GM20431 (cell line): ENCODE data around the gene KRTAP10-7.
"Not testable (repeated sequence)": the region's sequence is repeated elsewhere in the genome, so short reads cannot be mapped to it uniquely, and the experiment has no call there.

Experiments
- in situ Hi-C: fragments of 300-500 bp; cut with MseI, MboI; formaldehyde crosslinking; loops from one replicate; pipeline ENCODE4 v1.15.0; 2020; ENCODE audit warnings: low sequenced_read_pairs; ENCODE audit not compliant: unreplicated experiment

KRTAP10-7 gene, protein sequence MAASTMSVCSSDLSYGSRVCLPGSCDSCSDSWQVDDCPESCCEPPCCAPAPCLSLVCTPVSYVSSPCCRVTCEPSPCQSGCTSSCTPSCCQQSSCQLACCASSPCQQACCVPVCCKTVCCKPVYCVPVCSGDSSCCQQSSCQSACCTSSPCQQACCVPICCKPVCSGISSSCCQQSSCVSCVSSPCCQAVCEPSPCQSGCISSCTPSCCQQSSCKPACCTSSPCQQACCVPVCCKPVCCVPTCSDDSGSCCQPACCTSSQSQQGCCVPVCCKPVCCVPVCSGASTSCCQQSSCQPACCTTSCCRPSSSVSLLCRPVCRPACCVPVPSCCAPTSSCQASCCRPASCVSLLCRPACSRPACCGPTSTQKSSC

DNA sequence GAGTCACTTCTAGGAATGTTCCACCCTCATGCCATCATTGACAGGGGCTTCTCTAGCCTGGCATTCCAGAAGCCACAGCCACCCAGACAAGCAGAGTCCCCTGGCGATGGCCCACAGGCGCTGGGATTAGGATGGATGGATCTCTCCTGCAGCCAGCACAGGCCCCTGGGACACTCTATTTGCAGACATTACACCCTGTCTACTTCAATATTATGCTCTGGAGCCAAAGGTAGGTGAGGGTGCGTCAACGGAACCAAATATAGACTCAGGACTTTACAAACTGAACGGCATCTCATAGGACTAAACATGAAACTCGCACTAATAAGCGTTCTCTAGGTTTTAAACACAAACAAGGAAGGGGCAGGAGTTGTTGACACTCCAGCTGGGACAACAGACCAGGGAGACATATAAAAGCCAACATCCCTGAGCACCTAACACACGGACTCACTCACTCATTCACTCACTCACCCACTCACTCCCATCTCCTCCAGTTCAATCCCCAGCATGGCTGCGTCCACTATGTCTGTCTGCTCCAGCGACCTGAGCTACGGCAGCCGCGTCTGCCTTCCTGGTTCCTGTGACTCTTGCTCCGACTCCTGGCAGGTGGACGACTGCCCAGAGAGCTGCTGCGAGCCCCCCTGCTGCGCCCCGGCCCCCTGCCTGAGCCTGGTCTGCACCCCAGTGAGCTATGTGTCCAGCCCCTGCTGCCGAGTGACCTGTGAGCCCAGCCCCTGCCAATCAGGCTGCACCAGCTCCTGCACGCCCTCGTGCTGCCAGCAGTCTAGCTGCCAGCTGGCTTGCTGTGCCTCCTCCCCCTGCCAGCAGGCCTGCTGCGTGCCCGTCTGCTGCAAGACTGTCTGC lies at the start of gene KRTAP10-7:
KRTAP10-7 (plus strand) TSS at position 480 of the 861 bp plus-strand sequence; CDS start at position 505, 25 bp downstream.
- in situ Hi-C loops = not testable (repeated sequence)

DNA sequence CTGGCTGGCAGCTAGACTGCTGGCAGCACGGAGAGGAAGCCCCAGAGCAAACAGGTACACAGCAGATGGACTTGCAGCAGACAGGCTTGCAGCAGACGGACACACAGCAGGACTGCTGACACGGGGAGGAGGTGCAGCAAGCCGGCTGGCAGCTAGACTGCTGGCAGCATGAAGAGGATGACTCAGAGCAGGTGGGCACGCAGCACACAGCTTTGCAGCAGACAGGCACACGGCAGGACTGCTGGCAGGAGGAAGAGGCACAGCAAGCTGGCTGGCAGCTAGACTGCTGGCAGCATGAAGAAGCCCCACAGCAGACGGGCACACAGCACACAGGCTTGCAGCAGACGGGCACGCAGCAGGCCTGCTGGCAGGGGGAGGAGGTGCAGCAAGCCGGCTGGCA lies 49.6 kb upstream of the KRTAP10-7 start:
- in situ Hi-C loops = no loop called here

DNA sequence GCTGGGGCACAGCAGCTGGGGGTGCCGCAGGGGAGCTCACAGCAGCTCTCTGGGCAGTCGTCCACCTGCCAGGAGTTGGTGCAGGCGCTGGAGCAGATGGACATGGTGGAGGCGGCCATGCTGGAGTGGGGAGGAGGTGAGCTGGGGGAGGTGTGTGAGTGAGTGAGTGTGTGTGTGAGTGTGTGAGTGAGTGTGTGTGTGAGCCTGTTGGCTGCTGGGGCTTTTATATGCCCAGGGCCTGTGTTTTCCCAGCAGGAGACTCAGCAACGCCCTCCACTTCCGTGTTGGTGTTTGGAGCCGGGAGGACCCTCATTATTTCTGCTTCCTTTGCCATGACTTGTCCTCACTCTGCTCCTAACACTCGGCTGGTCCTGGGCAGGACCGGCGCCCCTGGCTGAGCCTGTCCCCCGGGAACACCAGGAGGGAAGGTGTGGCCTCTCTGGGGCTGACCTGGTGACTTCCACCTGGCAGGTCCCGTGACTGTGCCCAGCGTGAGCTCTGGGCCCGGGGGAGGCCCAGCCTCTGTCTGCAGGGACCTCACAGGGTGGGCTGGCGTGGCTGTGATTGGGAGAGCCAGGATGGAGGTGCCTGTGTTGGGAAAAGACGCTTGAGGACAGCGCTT lies 48.9 kb upstream of the KRTAP10-7 start, which contains the start of gene KRTAP10-2:
KRTAP10-2 (minus strand) TSS at position 166 of the 622 bp plus-strand sequence; CDS start at position 119, 47 bp downstream.
- in situ Hi-C loops = no loop called here

DNA sequence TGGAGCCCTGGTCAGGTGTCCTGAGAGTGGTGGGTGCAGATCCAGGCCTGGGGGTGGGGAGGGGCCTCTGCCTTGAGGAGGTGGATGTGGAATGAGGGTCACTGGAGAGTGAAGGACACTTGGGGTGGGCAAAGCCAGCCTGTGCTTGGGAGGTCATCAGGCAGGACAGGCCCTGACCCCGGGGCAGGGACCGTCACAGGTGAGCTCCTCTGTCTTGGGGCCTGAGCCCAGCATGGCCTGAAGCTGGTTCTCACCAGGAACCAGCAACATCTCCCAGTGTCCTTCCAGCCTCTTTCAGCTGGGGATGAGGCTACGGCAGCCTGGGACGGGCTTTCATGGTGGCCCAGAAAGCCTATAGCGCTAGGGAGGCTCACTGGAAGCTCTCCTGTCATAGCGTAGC lies 48.3 kb upstream of the KRTAP10-7 start:
- in situ Hi-C loops = no loop called here

DNA sequence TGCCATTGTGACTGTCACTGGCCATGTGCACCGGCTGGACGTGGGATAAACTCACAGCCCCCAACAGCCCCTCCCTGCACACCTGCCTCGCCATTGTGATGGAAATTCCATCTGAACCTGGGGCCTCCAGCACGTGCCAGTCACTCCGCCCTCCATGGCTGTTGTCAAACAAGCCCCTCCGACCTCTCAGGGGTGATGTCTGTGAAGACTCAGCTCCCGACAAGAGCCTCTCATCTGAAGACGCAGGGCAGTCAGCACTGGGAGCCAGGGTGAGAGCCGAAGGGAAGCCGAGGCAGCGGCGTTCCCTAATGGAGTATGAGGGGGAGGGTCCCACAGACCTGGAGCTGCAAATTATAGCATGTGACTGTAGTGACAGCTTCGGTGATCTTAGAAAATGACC lies 47.7 kb upstream of the KRTAP10-7 start:
- in situ Hi-C loops = no loop called here

DNA sequence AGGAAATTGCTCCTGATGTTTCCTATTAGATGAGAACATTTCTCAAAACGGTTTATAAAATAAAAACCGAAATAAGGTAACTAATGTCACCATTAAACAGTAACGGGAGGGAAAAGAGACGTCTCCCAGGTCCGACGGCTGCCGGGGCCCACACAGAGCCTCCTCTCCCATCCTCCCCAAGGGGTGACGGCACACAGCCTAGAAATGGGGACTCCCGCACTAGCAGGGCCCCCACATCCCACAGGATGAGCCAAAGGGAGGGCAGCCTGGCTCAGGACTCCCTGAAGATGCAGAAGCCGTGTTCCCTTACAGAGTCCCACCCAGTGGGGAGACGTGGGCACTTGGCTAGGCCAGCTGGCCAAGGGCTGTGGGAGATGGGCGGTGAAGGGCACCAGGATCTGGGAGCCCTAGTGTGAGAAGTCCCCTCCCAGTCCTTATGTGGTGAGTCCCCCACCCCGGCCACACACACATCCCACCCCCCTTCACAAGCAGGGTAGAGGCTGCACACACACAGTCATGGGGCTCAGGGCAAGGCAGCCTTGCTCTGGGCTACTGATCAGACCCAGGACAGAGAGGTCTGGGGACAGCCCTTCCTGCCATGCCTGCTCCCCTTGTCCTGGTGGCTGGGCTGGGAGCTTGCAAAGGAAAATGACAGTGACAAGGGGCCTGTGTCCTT lies 45.1 kb upstream of the KRTAP10-7 start:
- in situ Hi-C loops = no loop called here

DNA sequence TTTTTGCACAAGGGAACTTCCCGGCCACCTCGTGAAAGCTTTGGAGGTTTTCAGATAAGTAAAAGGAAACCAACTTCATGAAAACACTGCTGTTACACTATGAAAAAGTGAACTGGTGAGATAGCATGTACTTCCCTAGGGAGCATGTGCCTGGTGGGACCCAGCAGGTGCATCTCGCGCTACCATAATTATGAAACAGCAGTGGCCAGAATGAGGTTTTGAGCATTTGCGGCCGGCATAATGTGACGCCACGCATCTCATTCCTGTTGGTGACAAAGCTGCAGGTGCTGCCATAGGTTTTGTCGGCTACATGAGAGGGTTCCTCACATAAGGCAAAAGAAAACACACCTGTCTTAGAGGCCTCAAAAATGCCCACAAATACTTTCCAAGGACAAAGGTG lies 43.5 kb upstream of the KRTAP10-7 start:
- in situ Hi-C loops = no loop called here

DNA sequence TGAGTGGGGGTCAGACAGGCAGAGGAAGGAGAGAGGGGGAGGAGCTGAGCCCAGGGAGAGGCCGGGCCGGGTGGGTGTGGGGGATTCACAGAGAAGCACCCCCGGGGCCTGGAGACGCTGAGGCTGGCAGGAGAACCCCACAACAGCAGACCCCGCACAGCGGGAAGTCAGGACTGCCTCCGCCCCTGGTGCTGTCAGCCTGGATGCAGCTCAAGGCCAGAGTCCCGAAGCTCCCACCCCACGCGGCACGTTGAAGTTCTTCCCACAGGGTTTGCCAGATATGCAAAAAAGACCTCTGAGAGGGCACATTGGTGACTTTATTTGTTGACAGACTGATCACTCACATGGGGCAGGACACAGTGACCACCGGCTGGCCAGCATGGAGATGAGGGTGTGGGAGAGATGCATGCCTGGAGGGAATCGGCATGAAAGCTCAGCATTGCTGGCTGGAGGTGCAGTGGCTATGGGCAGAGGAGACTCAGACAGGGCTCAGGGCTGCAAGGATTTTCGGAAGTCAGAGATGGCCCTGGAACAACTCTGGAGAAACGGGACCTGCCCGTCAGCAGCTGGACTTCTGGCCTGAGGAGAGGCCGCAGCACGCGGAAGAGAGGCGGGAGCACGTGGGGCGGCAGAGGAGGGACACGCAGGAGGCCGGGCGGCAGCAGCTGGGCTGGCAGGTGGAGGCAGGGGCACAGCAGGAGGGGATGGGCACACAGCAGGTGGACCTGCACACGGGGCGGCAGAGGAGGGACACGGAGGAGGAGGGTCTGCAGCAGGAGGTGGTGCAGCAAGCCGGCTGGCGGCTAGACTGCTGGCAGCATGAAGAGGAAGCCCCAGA lies 42.7 kb upstream of the KRTAP10-7 start:
- in situ Hi-C loops = no loop called here

DNA sequence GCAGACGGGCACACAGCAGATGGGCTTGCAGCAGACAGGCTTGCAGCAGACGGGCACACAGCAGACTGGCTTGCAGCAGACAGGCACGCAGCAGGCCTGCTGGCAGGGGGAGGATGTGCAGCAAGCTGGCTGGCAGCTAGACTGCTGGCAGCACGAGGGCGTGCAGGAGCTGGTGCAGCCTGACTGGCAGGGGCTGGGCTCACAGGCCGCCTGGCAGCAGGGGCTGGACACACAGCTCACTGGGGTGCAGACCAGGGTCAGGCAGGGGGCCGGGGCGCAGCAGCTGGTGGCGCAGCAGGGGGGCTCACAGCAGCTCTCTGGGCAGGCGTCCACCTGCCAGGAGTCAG lies 42.1 kb upstream of the KRTAP10-7 start:
- in situ Hi-C loops = not testable (repeated sequence)

DNA sequence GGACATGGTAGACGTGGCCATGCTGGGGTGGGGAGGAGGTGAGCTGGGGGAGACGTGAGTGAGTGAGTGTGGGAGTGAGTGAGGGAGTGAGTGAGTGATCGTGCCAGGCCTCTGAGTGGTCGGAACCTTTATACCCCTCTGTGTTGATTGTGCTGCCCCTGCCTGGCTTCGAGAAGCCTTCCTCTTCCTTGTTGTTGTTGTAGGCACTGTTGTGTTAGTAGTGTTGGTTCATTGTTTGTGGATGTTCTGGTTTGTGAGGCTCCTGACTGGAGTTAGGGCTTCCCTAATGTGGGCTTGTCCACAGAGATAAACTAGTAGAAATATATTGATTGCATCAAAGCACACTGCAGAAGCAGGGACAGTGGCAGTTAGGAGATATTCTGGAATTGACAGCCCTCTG lies 41.7 kb upstream of the KRTAP10-7 start, which contains the start of gene KRTAP10-3:
KRTAP10-3 (minus strand) TSS at position 101 of the 400 bp plus-strand sequence; CDS start at position 21, 80 bp downstream.
- in situ Hi-C loops = no loop called here

DNA sequence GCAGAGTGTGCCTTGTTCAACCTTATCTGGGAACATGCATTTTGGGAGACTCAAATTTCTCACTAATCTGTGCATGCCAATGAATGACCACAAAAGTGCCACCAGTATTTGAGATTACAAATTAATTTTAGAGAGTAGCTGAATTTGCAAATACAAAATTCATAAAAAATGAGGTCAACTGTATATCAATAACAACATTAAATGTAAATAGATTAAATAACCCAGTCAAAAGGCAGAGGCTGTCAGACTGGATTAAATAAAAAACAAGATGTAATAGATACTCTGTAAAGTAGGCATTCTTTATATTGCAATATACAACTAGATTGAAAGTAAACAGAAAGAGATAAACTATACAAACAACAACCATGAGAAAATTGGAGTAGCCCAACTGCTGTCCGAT lies 36.3 kb upstream of the KRTAP10-7 start:
- in situ Hi-C loops = no loop called here

DNA sequence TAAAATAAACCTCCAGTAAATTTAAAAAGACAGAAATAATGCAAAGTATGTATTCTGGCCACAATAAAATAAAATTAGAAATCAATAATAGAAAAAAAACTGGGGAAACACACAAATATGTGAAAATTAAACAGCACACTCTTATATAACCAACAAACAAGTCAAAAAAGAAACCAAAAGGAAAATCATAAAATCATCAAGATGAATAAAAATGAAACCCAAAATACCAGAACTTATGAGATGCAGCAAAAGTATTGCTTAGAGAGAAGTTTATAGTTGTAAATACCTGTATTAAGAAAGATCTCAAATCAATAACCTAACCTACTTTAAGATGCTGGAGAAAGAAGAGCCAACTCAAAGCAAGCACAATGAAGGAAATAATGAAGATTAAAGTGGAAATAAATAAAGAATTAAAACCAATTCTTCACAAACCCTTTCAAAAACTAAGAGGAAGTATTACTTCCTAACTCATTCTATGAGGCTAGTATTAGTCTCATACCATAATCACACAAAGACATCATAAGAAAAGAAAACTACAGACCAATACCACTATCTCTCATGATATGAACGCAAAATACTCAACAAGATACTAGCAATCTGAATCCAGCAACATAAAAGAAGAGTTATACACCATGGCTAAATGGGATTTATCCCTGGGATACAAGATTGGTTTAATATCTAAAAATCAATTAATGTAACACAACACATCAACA lies 35.4 kb upstream of the KRTAP10-7 start:
- in situ Hi-C loops = no loop called here

DNA sequence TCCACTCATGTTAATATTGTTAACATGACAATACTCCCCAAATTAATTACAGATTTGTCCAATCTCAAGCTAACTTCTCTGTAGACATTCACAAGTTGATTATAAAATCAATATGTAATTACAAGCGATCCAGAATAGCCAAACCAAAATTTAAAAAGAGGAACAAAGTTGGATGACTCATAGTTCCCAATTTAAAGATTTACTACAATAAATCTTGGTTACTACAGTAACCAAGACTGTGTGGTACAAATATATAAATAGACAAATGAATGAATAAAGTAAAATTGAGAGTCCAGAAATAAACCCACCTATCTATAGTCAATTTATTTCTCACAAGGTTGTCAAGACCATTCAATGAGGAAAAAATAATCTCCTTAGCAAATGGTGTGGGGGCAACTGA lies 34.0 kb upstream of the KRTAP10-7 start:
- in situ Hi-C loops = no loop called here

DNA sequence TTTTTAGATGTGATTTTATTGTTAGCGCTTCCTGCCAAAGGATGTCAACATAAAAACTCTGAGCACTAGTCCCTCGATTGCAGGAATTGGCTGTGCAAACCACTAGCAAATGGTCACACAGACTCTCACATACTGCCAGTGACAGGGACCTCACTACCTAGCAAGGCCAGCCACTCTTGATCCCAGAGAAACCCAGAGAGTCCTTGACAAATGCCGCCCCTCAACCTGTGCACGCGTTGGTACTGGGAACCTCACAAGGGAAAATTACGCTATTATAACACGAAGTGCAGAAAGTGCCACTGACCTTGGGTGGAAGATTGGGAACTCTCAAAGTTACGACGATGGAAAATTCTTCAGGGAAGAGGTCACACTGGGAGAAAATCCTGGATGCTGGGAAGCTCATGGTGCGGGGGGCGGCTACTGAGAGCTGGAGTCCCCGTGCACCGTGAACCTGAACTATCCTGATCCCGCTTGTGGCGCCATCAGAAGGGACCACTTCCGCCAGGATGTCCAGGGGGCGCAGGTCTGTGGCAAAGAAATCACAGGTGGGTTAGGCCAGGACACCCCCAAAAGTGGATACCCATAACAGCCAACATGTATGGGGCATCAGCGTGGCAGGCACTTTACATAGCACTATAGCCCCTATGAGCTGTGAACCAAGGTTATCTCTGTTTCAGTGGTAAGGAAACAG lies 32.8 kb upstream of the KRTAP10-7 start:
- in situ Hi-C loops = no loop called here

DNA sequence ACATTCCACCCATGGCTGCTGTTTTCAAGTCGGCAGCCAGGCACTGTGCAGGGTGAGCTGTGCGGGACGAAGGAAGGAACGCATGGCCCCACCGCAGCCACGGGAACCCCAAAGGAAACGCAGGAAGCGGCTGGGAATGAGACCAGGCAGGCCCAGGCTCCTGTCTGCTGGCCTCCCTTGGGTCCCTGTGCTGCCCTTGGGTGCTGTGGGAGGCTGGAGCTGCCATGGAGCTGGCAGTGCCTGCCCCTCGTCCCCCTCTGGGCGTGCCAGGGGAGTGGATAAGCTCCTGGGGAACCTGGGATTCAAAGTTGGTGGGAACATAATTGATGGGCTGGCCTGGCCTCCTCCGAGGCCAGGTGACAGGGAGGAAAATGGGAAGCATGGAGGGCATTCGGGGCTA lies 32.1 kb upstream of the KRTAP10-7 start:
- in situ Hi-C loops = no loop called here

DNA sequence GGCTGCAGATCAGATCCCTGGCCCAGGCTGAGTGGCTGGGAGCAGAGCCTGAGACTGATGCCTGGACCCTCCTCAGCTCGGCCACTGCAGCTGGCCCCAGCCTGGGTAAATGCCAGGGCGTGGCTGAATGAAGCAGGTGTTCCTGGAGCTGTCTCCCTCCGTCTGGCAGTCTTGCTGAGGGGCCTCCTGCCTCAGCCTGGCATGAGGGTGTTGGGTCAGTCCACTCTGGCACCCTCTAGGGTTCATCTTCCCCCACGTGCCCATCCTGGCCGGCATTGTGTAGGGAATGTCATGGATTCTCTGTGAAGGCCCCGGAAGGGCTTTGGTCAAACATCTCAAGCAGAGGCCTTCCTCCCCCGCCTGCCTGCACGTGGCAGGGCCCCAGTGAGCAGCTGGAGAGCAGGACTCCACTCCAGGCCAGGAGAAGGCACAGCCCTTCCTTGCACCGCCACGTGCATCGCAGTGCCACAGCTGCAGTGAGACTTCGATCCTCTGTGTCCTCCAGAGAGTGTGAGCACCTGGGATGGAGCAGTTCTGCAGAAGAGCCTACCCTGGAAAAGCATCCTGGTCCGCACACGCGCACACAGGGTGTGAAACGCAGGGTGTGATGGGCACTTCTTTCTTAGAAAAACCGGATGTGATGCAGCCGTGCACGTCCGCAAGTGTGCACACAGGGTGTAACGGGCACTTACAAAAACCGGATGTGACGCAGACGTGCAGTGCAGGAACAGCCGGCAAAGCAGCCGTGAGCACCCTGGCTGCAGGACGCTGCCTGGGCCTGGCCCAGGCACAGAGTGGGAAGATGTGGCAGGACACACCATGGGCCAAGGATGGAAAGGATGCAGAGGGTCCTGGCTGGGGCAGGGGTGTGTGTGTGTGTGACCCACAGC lies 31.5 kb upstream of the KRTAP10-7 start:
- in situ Hi-C loops = no loop called here

DNA sequence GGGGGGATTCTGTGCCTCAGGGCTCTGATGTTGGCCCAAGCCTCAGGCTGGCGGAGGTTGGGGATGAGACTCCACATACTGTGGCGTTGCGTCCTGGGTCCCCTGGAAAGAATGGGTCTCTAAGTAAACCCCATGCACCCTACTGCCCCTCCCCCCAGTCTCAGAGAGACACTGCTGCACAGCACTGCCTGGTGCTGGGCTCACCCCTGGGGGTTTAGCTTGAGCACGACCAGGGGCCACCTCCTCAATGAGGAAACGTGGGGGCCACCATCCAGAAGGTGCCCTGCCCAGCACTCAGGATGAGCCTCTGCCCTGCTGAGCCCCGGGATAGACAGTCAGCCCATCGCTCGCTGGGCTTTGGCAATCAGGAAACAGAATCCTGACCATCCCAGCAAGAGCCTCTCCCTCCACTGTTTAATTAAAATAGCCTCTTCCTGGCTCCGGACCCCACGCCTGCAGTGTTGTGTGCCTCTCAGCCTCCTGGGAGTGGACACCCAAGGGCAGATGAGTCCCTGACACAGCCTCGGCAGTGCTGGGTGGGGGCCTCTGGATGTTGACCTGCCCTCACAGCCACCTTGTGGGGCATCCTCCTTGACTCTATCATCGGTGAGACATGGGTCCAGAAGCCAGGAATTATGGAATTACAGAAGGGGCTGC lies 30.4 kb upstream of the KRTAP10-7 start:
- in situ Hi-C loops = no loop called here
